H1 (cell line): ENCODE measurements around the gene NTMT1. TPM values are rescaled to one million over a fixed set of nuclear protein-coding genes. Genes with fewer than 3 reads are reported as not detected.

Experiments used
- CTCF ChIA-PET: fragments of 300-600 bp; sonication (Branson Sonifier 250); formaldehyde crosslinking; loops from one replicate; lab custom pipeline; 2021; ENCODE audit not compliant: partially characterized antibody; lab: Charles Lee
- POLR2A ChIA-PET: fragments of 300-600 bp; sonication (Branson Sonifier 250); formaldehyde crosslinking; loops from one replicate; lab custom pipeline; 2021; ENCODE audit warnings: inconsistent platforms; ENCODE audit not compliant: partially characterized antibody; lab: Charles Lee
- DNase-seq, 2 experiments: peaks; one replicate each; pipeline versions ENCODE4 v3.0.0 to v3.0.0-alpha.2; 2010 to 2022; ENCODE audit warnings: low spot score in 2 of 2, low read depth in 1 of 2, mixed read lengths in 1 of 2
- FAIRE-seq: peaks from 2 replicates; lab custom pipeline; 2011; peaks lifted over from hg19 to GRCh38; lab: Jason Lieb, UNC
- H2AFZ ChIP-seq: 2 replicates; pipeline ENCODE4 v1.8.1; 2012; ENCODE audit warnings: low read length, inconsistent platforms
- H2AK5ac ChIP-seq: 2 replicates; pipeline ENCODE4 v1.6.1; 2013; ENCODE audit warnings: low read depth, low read length
- H2BK120ac ChIP-seq: replicated peaks from 2 replicates; pipeline ENCODE3; 2013; ENCODE audit warnings: low read depth, low read length, inconsistent platforms
- H2BK12ac ChIP-seq: 2 replicates; pipeline ENCODE4 v1.6.1; 2013; ENCODE audit warnings: low read depth, low read length
- H2BK15ac ChIP-seq: 2 replicates; pipeline ENCODE4 v1.6.1; 2013; ENCODE audit warnings: low read length
- H2BK20ac ChIP-seq: 2 replicates; pipeline ENCODE4 v1.6.1; 2013; ENCODE audit warnings: low read length
- H2BK5ac ChIP-seq: 2 replicates; pipeline ENCODE4 v1.6.1; 2013; ENCODE audit warnings: low read depth, low read length
- H3K14ac ChIP-seq: 2 replicates; pipeline ENCODE4 v1.6.1; 2013; ENCODE audit warnings: inconsistent platforms; ENCODE audit not compliant: insufficient read length
- H3K18ac ChIP-seq: 2 replicates; pipeline ENCODE4 v1.6.1; 2013; ENCODE audit warnings: low read length; ENCODE audit errors: extremely low read depth
- H3K23ac ChIP-seq: 2 replicates; pipeline ENCODE4 v1.6.1; 2013; ENCODE audit warnings: inconsistent platforms; ENCODE audit not compliant: insufficient read length
- H3K23me2 ChIP-seq: 2 replicates; pipeline ENCODE4 v1.6.1; 2013; ENCODE audit warnings: low read depth, low read length
- H3K27ac ChIP-seq: 2 replicates; pipeline ENCODE4 v1.6.1; 2011; ENCODE audit warnings: low read depth, low read length, inconsistent platforms
- H3K27me3 ChIP-seq, 4 experiments: replicated peaks in 1 of 4; 1 replicate in 1 of 4; 2 replicates in 3 of 4; pipeline versions ENCODE4 v1.6.1 to v1.8.1; 2011 to 2013; ENCODE audit warnings: low read length in 3 of 4, mild to moderate bottlenecking in 3 of 4, inconsistent platforms in 2 of 4, mixed read lengths in 2 of 4, moderate library complexity in 1 of 4; ENCODE audit not compliant: control insufficient read depth in 3 of 4, insufficient read depth in 3 of 4; ENCODE audit errors: extremely low read depth in 1 of 4
- H3K36me3 ChIP-seq, 4 experiments: 2 replicates each; pipeline versions ENCODE4 v1.6.1 to v1.8.1; 2011 to 2013; ENCODE audit warnings: mild to moderate bottlenecking in 4 of 4, low read length in 3 of 4, moderate library complexity in 2 of 4, control low read depth in 1 of 4, inconsistent platforms in 1 of 4; ENCODE audit not compliant: insufficient read depth in 4 of 4, control insufficient read depth in 2 of 4
- H3K4ac ChIP-seq: replicated peaks from 2 replicates; pipeline ENCODE3; 2013; ENCODE audit warnings: low read length, low read depth, mixed read lengths, inconsistent platforms; ENCODE audit not compliant: insufficient read length
- H3K4me1 ChIP-seq, 4 experiments: replicated peaks in 1 of 4; 1 replicate in 1 of 4; 2 replicates in 3 of 4; pipeline versions ENCODE4 v1.6.1 to v1.8.1; 2011 to 2013; ENCODE audit warnings: low read length in 3 of 4, inconsistent platforms in 2 of 4, mixed read lengths in 1 of 4; ENCODE audit not compliant: insufficient read depth in 4 of 4, control insufficient read depth in 3 of 4
- H3K4me2 ChIP-seq, 2 experiments: 2 replicates each; pipeline versions ENCODE4 v1.6.1 to v1.8.1; 2011 to 2013; ENCODE audit warnings: low read depth in 2 of 2, low read length in 2 of 2, control low read depth in 1 of 2, inconsistent platforms in 1 of 2, mild to moderate bottlenecking in 1 of 2; ENCODE audit not compliant: insufficient read depth in 1 of 2
- H3K4me3 ChIP-seq, 4 experiments: fragments of 200-600, 300-600 bp in 1 of 4; sonication (generic), shearing (Covaris generic), sonication (Bioruptor Twin) in 1 of 4; 2 replicates each; pipeline versions ENCODE4 v1.5.1 to v1.8.1; 2011 to 2016; ENCODE audit warnings: low read length in 4 of 4, low read depth in 3 of 4, control low read depth in 2 of 4, inconsistent platforms in 2 of 4, mild to moderate bottlenecking in 2 of 4, mixed read lengths in 1 of 4, moderate library complexity in 1 of 4; ENCODE audit not compliant: insufficient read depth in 2 of 4; ENCODE audit errors: extremely low read depth in 1 of 4
- H3K56ac ChIP-seq: replicated peaks from 2 replicates; pipeline ENCODE3; 2013; ENCODE audit warnings: low read depth, mild to moderate bottlenecking, mixed read lengths, low read length, inconsistent platforms; ENCODE audit not compliant: insufficient read length
- H3K79me1 ChIP-seq: 2 replicates; pipeline ENCODE4 v1.6.1; 2013; ENCODE audit warnings: low read depth, low read length, control low read depth
- H3K79me2 ChIP-seq, 2 experiments: 2 replicates each; pipeline versions ENCODE4 v1.6.1 to v1.8.1; 2012 to 2013; ENCODE audit warnings: low read length in 2 of 2, mild to moderate bottlenecking in 2 of 2, inconsistent platforms in 1 of 2; ENCODE audit not compliant: insufficient read depth in 2 of 2, control insufficient read depth in 1 of 2
- H3K9ac ChIP-seq, 4 experiments: replicated peaks in 1 of 4; 1 replicate in 1 of 4; 2 replicates in 3 of 4; pipeline versions ENCODE4 v1.6.1 to v1.8.1; 2011 to 2013; ENCODE audit warnings: low read depth in 3 of 4, low read length in 3 of 4, control low read depth in 2 of 4, mild to moderate bottlenecking in 2 of 4, moderate library complexity in 2 of 4, inconsistent platforms in 1 of 4; ENCODE audit errors: extremely low read depth in 1 of 4
- H3K9me3 ChIP-seq, 2 experiments: 2 replicates each; pipeline versions ENCODE4 v1.6.1 to v1.8.1; 2012 to 2013; ENCODE audit warnings: mild to moderate bottlenecking in 2 of 2, moderate library complexity in 2 of 2, control low read depth in 1 of 2, inconsistent platforms in 1 of 2, low read depth in 1 of 2, low read length in 1 of 2, mixed read lengths in 1 of 2; ENCODE audit not compliant: insufficient read depth in 2 of 2
- H4K20me1 ChIP-seq, 2 experiments: replicated peaks in 1 of 2; 2 replicates each; pipeline versions ENCODE3 to v1.8.1; 2011 to 2013; ENCODE audit warnings: inconsistent platforms in 2 of 2, low read length in 2 of 2, mild to moderate bottlenecking in 1 of 2; ENCODE audit not compliant: insufficient read depth in 2 of 2, control insufficient read depth in 1 of 2
- H4K5ac ChIP-seq: 2 replicates; pipeline ENCODE4 v1.6.1; 2013; ENCODE audit warnings: low read length, low read depth, mixed read lengths, inconsistent platforms; ENCODE audit not compliant: insufficient read length
- H4K8ac ChIP-seq: 2 replicates; pipeline ENCODE4 v1.8.0; 2013; ENCODE audit warnings: mild to moderate bottlenecking, moderate library complexity, low read length, inconsistent platforms; ENCODE audit not compliant: insufficient read depth; ENCODE audit errors: extremely low read depth
- H4K91ac ChIP-seq: replicated peaks from 2 replicates; pipeline ENCODE3; 2013; ENCODE audit warnings: low read length, mixed read lengths, inconsistent platforms; ENCODE audit not compliant: insufficient read length
- CREB1 ChIP-seq: IDR thresholded peaks from 2 replicates; pipeline ENCODE4 v1.6.1; 2012; ENCODE audit warnings: inconsistent platforms
- EP300 ChIP-seq, 2 experiments: IDR thresholded peaks; 1 replicate in 1 of 2; 2 replicates in 1 of 2; pipeline ENCODE4 v1.6.1; 2011 to 2012; ENCODE audit warnings: low read depth in 2 of 2, low read length in 2 of 2, mild to moderate bottlenecking in 2 of 2, borderline replicate concordance in 1 of 2, inconsistent platforms in 1 of 2, moderate library complexity in 1 of 2
- JUND ChIP-seq: IDR thresholded peaks from 2 replicates; pipeline ENCODE4 v1.6.1; 2011; ENCODE audit warnings: mild to moderate bottlenecking, improper control_type of control experiment, low read length
- KDM1A ChIP-seq: fragments of 200-600, 300-600 bp; sonication (generic); IDR thresholded peaks from 2 replicates; pipeline ENCODE4 v1.7.1; 2016; ENCODE audit warnings: mild to moderate bottlenecking, low read length, borderline replicate concordance
- KDM5A ChIP-seq: fragments of 200-600 bp; IDR thresholded peaks from 2 replicates; pipeline ENCODE4 v1.7.1; 2012; ENCODE audit warnings: mild to moderate bottlenecking, low read length, inconsistent platforms, mixed read lengths
- NANOG ChIP-seq: IDR thresholded peaks from 2 replicates; pipeline ENCODE4 v1.6.1; 2011; ENCODE audit warnings: low read length, low read depth, mild to moderate bottlenecking, inconsistent platforms; ENCODE audit not compliant: insufficient read depth, poor library complexity, severe bottlenecking
- NRF1 ChIP-seq: IDR thresholded peaks from 2 replicates; pipeline ENCODE4 v1.6.1; 2011; ENCODE audit warnings: mild to moderate bottlenecking, low read depth, low read length, improper control_type of control experiment
- POLR2A ChIP-seq, 2 experiments: IDR thresholded peaks; 1 replicate in 1 of 2; 2 replicates in 1 of 2; pipeline ENCODE4 v1.6.1; 2011; ENCODE audit warnings: low read depth in 2 of 2, low read length in 2 of 2, mild to moderate bottlenecking in 2 of 2; ENCODE audit errors: control extremely low read depth in 1 of 2
- RXRA ChIP-seq: IDR thresholded peaks from 2 replicates; pipeline ENCODE4 v1.6.1; 2011; ENCODE audit warnings: low read depth, mild to moderate bottlenecking, low read length, moderate library complexity; ENCODE audit not compliant: insufficient read depth
- SAP30 ChIP-seq: fragments of 300-600 bp; sonication (generic); IDR thresholded peaks from 2 replicates; pipeline ENCODE4 v1.7.1; 2012; ENCODE audit warnings: low read length, moderate library complexity, mild to moderate bottlenecking, inconsistent platforms; ENCODE audit not compliant: insufficient read depth, insufficient replicate concordance
- SIN3A ChIP-seq, 2 experiments: IDR thresholded peaks in 1 of 2; conservative IDR thresholded peaks in 1 of 2; 2 replicates each; pipeline ENCODE4 v1.6.1; 2011 to 2012; ENCODE audit warnings: low read length in 2 of 2, improper control_type of control experiment in 1 of 2, low read depth in 1 of 2, mild to moderate bottlenecking in 1 of 2
- SIX5 ChIP-seq: IDR thresholded peaks from 2 replicates; pipeline ENCODE4 v1.6.1; 2011; ENCODE audit warnings: mild to moderate bottlenecking, low read depth, low read length
- SRF ChIP-seq: IDR thresholded peaks from 2 replicates; pipeline ENCODE4 v1.6.1; 2011; ENCODE audit warnings: mild to moderate bottlenecking, low read depth, low read length, moderate library complexity
- TCF12 ChIP-seq: IDR thresholded peaks from 2 replicates; pipeline ENCODE4 v1.6.1; 2011; ENCODE audit warnings: low read depth, mild to moderate bottlenecking, low read length
- WGBS, 2 experiments: shearing (Covaris generic) in 1 of 2; methylation state at CpG; one replicate each; pipeline versions ENCODE4 v1.1.6 to v1.1.7; 2013 to 2015; ENCODE audit warnings: low lambda C conversion rate in 2 of 2, mixed read lengths in 2 of 2, inconsistent platforms in 1 of 2, low coverage in 1 of 2, missing lambda C conversion rate in 1 of 2; ENCODE audit not compliant: insufficient replicate concordance in 2 of 2, insufficient coverage in 1 of 2, insufficient read length in 1 of 2; ENCODE audit errors: extremely low coverage in 1 of 2, missing lambda C conversion rate in 1 of 2; 5-methylcytosine and 5-hydroxymethylcytosine counted together
- polyA plus RNA-seq, 7 experiments: library from polyadenylated mRNA; depleted of rRNA in 3 of 7; stranded (reverse) in 5 of 7; unstranded in 2 of 7; fragments of >200 nt in 5 of 7; fragments of 200-250 nt in 2 of 7; gene quantifications; 1 replicate in 5 of 7; 2 replicates in 1 of 7; 4 replicates in 1 of 7; pipeline versions ENCODE4 v1.2.1 to v1.2.3, GENCODE V29; 2011 to 2013; ENCODE audit warnings: missing spikeins in 2 of 7, mixed read lengths in 2 of 7
- total RNA-seq: library from RNA; stranded (reverse); fragmentation: NEBNext Ultra II Directional; extraction: Animal tissue kit (Norgen Biotek cat#: 25700); gene quantifications from 2 replicates; pipeline ENCODE4 v1.2.1, GENCODE V29; 2021

NTMT1 gene
- total and polyA plus RNA-seq, 2 of the 8 experiments (the other 6 are each of a cell fraction or from before 2014, with no cell fraction given) = 66.8 to 70.2 TPM

- Histone ChIP-seq H3K36me3 (peaks cover 13 to 58% (median 33%) of the 10 kb centered on the region in 4 experiments), H3K79me2 (peaks cover 32 to 56% of the 10 kb centered on the region in 2 experiments; a peak in 3 of 4 replicates), H2BK20ac (no peak overlapping the region), H3K4me2 (no peak overlapping the region), H2AFZ (no peak overlapping the region), H3K27me3 (no peaks in the 10 kb centered on the region), H4K91ac (no peak overlapping the region), H3K23ac (no peak overlapping the region), H3K9ac (no peak overlapping the region), H2AK5ac (no peak overlapping the region), H3K18ac (no peak overlapping the region), H3K4ac (no peak overlapping the region), H3K14ac (no peak overlapping the region), H2BK12ac (no peak overlapping the region), H3K9me3 (no peaks in the 10 kb centered on the region), H3K23me2 (no peaks in the 10 kb centered on the region), H3K4me3 (no peak overlapping the region), H3K79me1 (peaks cover 28% of the 10 kb centered on the region), H4K20me1 (peaks cover 44 to 70% of the 10 kb centered on the region in 2 experiments), H2BK120ac (no peak overlapping the region), H4K5ac (no peak overlapping the region), H2BK5ac (no peak overlapping the region), H2BK15ac (no peak overlapping the region), H4K8ac (no peak overlapping the region; the same call in 1 of the 2 replicates), H3K27ac (no peak overlapping the region), H3K56ac (no peak overlapping the region), H3K4me1 (peaks cover 0 to 6% (median 2%) of the 10 kb centered on the region in 4 experiments; a peak in 5 of 7 replicates)
- DNase-seq (no peak), FAIRE-seq (no peak)
- ChIA-PET POLR2A (interaction anchor here (1.1 to 1.2 kb wide), 2 partner anchors 9 to 17 kb away, joined by 3 to 5 read pairs; no protein-coding TSS in a partner anchor), CTCF (interaction anchor here (1.1 to 4.4 kb wide), 3 partner anchors 9 to 501 kb away, joined by 3 to 18 read pairs (median 3); no protein-coding TSS in a partner anchor)
- 90% methylated on average over 4 of the region's 4 CpGs; no CpG with 5 or more reads in 1 of the 2 experiments for WGBS, 2 experiments
- TF ChIP-seq RXRA (no peak), SAP30 (no peak), POLR2A (IDR thresholded peaks at IDR 0.05; ENCODE audit: control extremely low read depth in 1 of 2, low read depth in 2 of 2, low read length in 2 of 2) (no peak), SIX5 (no peak), KDM1A (no peak), JUND (no peak), SRF (no peak), KDM5A (no peak), CREB1 (no peak), SIN3A (conservative IDR thresholded peaks at IDR 0.05 in 1 of 2, IDR thresholded peaks at IDR 0.05 in 1 of 2; ENCODE audit: low read depth in 1 of 2, low read length in 2 of 2) (no peak), NANOG (no peak), TCF12 (no peak), NRF1 (no peak), EP300 (IDR thresholded peaks at IDR 0.05; ENCODE audit: borderline replicate concordance in 1 of 2, low read depth in 2 of 2, low read length in 2 of 2) (no peak)
Observed at GRCh38 chr9:129633207-129633606, 7.2 kb downstream of the NTMT1 start.
